ENCODE results near the gene CYB5R4. TPM values are rescaled to one million over a fixed set of nuclear protein-coding genes. Genes with fewer than 3 reads are reported as not detected.

Gene CYB5R4, protein sequence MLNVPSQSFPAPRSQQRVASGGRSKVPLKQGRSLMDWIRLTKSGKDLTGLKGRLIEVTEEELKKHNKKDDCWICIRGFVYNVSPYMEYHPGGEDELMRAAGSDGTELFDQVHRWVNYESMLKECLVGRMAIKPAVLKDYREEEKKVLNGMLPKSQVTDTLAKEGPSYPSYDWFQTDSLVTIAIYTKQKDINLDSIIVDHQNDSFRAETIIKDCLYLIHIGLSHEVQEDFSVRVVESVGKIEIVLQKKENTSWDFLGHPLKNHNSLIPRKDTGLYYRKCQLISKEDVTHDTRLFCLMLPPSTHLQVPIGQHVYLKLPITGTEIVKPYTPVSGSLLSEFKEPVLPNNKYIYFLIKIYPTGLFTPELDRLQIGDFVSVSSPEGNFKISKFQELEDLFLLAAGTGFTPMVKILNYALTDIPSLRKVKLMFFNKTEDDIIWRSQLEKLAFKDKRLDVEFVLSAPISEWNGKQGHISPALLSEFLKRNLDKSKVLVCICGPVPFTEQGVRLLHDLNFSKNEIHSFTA
- polyA plus RNA-seq (2011; rRNA removed) (8.5 and 13.7 TPM in 2 replicates), polyA minus RNA-seq (2011; rRNA and poly(A)+ RNA removed) (2.6 and 5.3 TPM in 2 replicates)

DNA sequence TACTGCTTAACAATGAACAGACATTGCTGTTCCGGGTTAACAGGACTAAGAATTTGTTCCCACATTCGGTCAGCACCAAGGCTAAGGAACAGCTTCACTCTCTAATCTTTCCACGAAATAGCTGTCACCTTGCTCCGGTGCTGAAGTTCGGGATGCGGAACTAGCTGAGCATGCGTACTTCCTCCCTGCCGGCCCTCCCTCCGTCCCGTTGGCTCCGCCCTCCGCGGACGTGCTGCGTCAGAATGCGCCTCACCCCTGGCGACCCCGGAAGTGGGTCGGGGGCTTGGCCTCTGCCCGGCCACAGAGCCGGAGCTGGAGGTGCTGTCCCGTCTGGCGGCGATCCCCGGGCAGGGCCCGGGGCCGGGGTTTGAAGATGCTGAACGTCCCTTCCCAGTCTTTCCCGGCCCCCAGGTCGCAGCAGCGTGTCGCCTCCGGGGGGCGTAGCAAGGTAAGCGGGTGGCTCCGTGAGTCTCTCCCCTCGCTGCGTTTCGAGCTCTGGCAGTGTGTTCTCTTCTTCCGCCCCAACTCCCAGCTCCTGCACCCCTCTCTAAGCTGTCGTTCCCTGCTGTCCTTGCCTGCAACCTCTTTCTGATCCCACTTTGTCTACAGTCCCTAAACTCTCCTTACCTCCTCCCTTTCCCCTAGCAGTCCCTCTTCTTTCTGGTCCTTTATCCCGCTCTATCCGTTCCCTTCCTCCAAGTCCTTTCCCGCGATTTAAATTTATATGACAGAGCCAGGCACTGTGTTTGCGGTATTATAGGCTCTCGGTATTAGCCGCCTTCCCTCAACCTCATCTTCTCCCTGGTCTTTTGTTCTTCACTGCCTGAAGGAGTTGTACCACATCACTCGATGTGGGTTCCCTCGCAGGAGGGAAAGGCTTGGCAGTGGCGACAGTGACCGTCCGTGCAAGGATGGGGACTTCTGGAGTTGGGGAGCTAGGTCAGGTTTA, at the start of gene CYB5R4:
TSS of gene CYB5R4 (plus strand) at position 280 of the 949 bp plus-strand sequence. CDS start at position 374, 94 bp downstream.
- TF ChIP-seq, protein P1, sequence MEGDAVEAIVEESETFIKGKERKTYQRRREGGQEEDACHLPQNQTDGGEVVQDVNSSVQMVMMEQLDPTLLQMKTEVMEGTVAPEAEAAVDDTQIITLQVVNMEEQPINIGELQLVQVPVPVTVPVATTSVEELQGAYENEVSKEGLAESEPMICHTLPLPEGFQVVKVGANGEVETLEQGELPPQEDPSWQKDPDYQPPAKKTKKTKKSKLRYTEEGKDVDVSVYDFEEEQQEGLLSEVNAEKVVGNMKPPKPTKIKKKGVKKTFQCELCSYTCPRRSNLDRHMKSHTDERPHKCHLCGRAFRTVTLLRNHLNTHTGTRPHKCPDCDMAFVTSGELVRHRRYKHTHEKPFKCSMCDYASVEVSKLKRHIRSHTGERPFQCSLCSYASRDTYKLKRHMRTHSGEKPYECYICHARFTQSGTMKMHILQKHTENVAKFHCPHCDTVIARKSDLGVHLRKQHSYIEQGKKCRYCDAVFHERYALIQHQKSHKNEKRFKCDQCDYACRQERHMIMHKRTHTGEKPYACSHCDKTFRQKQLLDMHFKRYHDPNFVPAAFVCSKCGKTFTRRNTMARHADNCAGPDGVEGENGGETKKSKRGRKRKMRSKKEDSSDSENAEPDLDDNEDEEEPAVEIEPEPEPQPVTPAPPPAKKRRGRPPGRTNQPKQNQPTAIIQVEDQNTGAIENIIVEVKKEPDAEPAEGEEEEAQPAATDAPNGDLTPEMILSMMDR (IDR thresholded peaks at IDR 0.05; ENCODE audit: low read depth, low read length): peak; percentile 58
- Histone ChIP-seq H3K4me3 (ENCODE audit: low read depth, low read length) (peak within 1 kb of the TSS; percentile 88), H3K27me3 (ENCODE audit: control insufficient read depth, insufficient read depth, low read length) (peaks cover 3% of the 10 kb centered on the region), H3K9me3 (ENCODE audit: control insufficient read depth, insufficient read depth, low read length) (no peaks in the 10 kb centered on the region), H3K27ac (ENCODE audit: low read depth, low read length) (peak within 1 kb of the TSS; percentile 58)
- POLR2A ChIA-PET: interaction anchor here (0.7 kb wide), 1 partner anchor 370 kb away, joined by 3 read pairs; no protein-coding TSS in a partner anchor
- peak; percentile 88 for DNase-seq (ENCODE audit: low read depth, low spot score)
- CTCF ChIA-PET: interaction anchor here (0.5 to 1.5 kb wide), 11 partner anchors 8 to 1623 kb away, joined by 3 to 5 read pairs (median 3); partner anchors contain the start of genes CEP162 and DOP1A

DNA sequence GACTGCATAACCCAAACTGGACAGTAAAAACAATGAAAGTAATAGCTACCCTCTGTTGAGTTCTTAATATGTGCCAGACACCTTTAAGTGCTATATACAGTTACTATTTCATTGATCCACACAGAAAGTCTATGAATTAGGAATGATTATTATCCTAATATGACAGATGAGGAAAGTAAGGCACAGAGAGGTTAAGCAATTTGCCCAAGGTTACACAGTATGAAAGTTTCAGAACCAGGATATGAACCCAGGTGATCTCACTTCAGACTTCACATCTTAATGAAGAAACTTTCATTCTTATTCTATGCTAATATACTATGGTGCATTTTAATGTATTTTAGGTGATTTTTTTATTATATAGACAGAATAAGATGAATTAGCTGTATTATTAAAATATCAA, 46.9 kb upstream of the CYB5R4 start:
- no peaks in the 10 kb centered on the region for H3K27me3 ChIP-seq (ENCODE audit: control insufficient read depth, insufficient read depth, low read length)
- ChIA-PET CTCF (interaction anchor here (0.5 kb wide), 1 partner anchor 61 kb away, joined by 5 read pairs; no protein-coding TSS in a partner anchor), POLR2A (no interaction called here)
- H3K4me3 ChIP-seq (ENCODE audit: low read depth, low read length): no peak overlapping the region
- DNase-seq (ENCODE audit: low read depth, low spot score): no peak
- H3K9me3 ChIP-seq (ENCODE audit: control insufficient read depth, insufficient read depth, low read length): no peaks in the 10 kb centered on the region
- TF ChIP-seq, protein P1 (IDR thresholded peaks at IDR 0.05; ENCODE audit: low read depth, low read length): no peak
- H3K27ac ChIP-seq (ENCODE audit: low read depth, low read length): no peak overlapping the region

DNA sequence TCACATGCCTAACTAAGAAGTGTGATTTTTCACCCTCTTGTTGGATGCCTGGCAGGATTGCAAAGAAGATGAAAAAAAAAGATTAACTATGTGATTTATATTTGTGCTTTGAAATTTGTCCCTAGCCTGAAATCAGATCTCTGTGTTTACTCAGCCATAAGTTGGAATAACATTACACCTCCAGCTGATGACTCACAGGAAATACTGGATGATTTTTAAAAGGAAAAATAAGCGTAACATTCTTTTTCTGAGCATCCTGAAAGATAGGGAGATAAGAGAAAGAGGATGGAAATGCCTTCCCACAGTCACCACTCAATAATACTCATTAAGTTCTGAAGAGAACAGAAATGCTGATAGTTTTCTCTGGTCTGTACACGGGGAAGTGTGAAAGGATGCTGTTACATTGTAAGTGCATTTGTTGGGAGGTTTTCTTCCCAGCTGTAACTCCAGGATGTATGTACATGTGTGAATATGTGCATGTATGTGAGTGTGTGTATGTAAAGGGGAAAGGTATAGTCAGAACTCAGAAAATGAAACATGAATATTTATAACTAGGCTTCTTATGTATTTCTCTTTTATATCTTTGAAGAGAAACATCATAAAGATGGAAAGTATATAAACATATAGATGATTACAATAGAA, 43.7 kb upstream of the CYB5R4 start:
- no peak overlapping the region for H3K27ac ChIP-seq (ENCODE audit: low read depth, low read length)
- ChIA-PET CTCF (no interaction called here), POLR2A (no interaction called here)
- no peak overlapping the region for H3K4me3 ChIP-seq (ENCODE audit: low read depth, low read length)
- H3K27me3 ChIP-seq (ENCODE audit: control insufficient read depth, insufficient read depth, low read length): no peaks in the 10 kb centered on the region
- no peak for DNase-seq (ENCODE audit: low read depth, low spot score)
- TF ChIP-seq, protein P1 (IDR thresholded peaks at IDR 0.05; ENCODE audit: low read depth, low read length): no peak
- no peaks in the 10 kb centered on the region for H3K9me3 ChIP-seq (ENCODE audit: control insufficient read depth, insufficient read depth, low read length)

DNA sequence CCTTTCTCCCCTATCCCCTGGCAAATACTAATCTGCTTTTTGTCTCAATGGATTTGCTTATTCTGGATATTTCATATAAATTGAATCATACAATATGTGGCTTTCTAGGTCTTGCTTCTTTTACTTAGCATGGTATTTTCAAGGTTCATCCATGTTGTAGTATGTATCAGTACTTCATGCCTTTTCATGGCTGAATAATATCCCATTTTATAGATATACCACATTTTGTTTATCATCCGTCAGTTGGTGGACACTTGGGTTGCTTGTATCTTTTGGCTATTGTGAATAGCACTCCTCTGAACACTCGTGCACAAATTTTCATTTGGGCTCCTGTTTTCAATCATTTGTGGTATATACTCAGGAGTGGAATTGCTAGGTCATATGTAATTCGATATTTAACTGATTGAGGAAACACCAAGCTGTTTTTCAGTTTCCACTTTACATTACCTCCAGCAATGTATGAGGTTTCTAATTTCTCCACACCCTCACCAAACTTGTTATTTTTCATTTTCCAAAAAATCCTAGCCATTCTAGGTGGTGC, 36.8 kb upstream of the CYB5R4 start:
- Histone ChIP-seq H3K27ac (ENCODE audit: low read depth, low read length) (no peak overlapping the region), H3K27me3 (ENCODE audit: control insufficient read depth, insufficient read depth, low read length) (no peaks in the 10 kb centered on the region), H3K9me3 (ENCODE audit: control insufficient read depth, insufficient read depth, low read length) (no peaks in the 10 kb centered on the region), H3K4me3 (ENCODE audit: low read depth, low read length) (no peak overlapping the region)
- DNase-seq (ENCODE audit: low read depth, low spot score): no peak
- TF ChIP-seq, protein P1 (IDR thresholded peaks at IDR 0.05; ENCODE audit: low read depth, low read length): no peak
- ChIA-PET CTCF (no interaction called here), POLR2A (no interaction called here)
